GM20431 (cell line): ENCODE results near the gene IL3RA.
"Not testable (repeated sequence)": the region's sequence is repeated elsewhere in the genome, so short reads cannot be mapped to it uniquely, and the experiment has no call there.

ENCODE experiments used
- in situ Hi-C: fragments of 300-500 bp; cut with MseI, MboI; formaldehyde crosslinking; loops from one replicate; pipeline ENCODE4 v1.15.0; 2020; ENCODE audit warnings: low sequenced_read_pairs; ENCODE audit not compliant: unreplicated experiment

Gene IL3RA

GRCh38 chrX:1336331-1336943 is at the start of gene IL3RA:
Gene IL3RA (plus strand): TSS chrX:1336785. CDS start chrX:1341766, 4,981 bp downstream.
- in situ Hi-C loops = no loop called here

DNA sequence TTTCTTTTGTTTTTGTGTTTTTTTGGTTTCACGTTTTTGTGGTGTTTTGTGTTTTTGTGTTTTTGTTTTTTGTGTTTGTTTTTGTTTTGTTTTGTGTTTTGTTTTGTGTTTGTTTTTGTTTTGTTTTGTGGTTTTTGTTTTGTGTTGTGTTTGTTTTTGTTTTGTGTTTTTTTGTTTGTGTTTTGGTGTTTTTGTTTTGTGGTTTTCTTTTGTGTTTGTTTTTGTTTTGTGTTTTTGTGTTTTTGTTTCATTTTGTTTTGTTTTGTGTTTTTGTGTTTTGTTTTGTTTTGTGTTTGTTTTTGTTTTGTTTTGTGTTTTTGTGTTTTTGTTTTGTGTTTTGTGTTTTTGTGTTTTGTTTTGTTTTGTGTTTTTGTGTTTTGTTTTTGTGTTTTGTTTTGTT is 47.0 kb upstream of the IL3RA start:
- in situ Hi-C loops = no loop called here

DNA sequence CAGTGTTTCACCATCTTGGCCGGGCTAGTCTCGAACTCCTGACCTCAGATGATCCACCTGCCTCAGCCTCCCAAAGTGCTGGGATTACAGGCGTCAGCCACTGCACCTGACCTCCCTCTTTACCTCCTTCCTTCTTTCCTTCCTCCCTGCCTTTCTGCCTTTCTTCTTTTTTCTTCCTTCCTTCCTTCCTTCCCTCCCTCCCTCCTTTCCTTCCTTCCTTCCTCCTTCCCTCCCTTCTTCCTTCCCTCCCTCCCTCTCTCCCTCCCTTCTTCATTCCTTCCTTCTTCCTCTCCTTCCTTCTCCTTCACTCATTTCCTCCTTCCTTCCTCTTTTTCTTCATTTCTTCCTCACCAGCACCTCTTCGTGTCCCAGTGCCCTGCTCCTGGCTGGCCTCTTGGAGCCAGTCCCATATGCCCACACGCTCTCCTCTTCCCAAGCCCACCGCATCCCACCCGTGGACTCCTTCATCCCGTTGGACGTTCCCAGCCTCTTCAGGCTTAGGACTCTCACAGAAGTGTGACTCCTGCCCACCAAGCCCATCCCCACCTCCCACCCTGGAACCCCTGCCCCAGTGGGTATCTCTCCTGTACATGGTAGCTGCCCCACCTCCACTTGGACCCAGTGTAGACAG is 45.4 kb upstream of the IL3RA start:
- in situ Hi-C loops = no loop called here

GRCh38 chrX:1292575-1293290 is 43.9 kb upstream of the IL3RA start:
- in situ Hi-C loops = no loop called here

GRCh38 chrX:1294301-1295067 is 42.1 kb upstream of the IL3RA start:
- in situ Hi-C loops = no loop called here

DNA sequence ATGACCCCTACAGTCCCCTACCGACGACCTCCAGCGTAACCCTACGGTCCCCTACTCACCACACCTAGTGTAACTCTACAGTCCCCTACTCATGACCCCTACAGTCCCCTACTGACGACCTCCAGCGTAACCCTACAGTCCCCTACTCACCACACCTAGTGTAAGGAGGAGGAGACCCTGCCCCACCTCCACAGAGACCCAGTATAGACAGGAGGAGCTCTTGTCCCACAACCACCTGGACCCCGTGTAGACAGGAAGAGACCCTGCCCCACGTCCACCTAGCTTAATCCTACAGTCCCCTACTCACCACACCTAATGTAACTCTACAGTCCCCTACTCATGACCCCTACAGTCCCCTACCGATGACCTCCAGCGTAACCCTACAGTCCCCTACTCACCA is 41.0 kb upstream of the IL3RA start:
- in situ Hi-C loops = no loop called here

- in situ Hi-C loops = not testable (repeated sequence)
Measured at GRCh38 chrX:1297591-1297990, 39.0 kb upstream of the IL3RA start.

DNA sequence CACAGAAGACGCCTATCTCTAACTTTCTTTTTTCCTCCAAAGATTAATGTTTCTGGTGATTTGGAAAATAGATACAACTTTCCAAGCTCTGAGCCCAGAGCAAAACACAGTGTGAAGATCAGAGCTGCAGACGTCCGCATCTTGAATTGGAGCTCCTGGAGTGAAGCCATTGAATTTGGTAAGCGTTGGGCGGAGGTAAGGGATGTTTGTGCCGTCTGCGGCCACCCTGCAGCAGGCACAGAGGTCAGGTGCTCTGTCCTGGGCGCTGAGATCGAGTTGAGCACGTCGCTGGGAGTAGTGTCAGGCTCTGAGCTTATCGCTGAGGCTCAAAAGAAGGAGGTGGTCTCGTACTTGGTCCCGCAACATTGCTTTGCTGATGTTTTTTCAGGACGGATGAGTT is 36.1 kb upstream of the IL3RA start:
- in situ Hi-C loops = no loop called here

- in situ Hi-C loops = no loop called here
Measured at GRCh38 chrX:1305411-1305810, 31.2 kb upstream of the IL3RA start.

DNA sequence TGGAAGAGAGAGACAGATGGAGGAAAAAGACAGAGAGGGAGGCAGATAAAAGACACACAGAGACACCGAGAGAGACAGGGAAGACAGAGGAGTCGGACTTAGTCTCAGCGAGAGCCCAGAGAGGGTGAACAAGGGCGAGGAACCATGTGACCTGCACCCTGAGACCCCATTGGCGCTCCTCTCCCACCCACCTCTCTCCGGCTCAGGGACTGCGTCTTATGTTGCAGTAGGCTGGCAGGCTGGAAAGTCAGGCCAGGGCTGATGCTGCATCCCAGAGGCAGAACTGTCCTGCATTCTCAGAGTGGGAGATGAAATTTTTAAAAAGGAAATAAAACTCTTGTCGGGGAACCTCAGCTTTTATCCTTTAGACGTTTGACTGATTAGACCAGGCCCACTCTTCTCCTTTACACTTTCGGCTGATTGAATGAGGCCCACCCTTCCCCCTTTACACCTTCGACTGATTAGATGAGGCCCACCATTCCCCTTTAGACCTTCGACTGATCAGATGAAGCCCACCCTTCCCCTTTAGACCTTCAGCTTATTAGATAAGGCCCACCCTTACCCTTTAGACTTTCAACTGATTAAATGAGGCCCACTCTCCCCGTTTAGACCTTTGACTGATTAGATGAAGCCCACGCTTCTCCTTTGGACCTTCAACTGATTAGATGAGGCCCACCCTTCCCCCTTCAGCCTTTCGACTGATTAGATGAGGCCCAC is 29.5 kb upstream of the IL3RA start:
- in situ Hi-C loops = no loop called here

DNA sequence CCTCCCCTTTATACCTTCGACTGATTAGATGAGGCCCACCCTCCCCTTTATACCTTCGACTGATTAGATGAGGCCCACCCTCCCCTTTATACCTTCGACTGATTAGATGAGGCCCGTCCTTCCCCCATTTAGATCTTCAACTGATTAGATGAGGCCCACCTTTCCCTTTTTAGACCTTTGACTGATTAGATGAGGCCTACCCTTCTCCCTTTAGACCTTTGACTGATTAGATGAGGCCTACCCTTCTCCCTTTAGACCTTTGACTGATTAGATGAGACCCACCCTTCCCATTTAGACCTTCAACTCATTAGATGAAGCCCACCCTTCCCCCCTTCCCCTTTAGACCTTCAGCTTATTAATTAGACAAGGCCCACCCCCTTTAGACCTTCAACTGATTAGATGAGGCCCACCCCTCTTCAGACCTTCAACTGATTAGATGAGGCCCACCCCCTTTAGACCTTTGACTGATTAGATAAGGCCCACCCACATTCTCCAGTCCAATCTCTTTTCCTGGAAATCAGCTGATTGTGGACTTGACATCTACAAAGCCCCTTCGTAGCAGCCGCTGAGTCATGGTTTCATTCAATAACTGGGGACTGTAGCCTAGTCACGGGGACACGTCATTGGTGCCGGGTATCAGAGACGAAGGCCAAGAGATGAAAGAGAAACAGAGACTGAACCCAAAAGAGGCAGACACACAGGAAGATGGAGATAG is 28.8 kb upstream of the IL3RA start:
- in situ Hi-C loops = no loop called here

GRCh38 chrX:1308476-1308875 is 28.1 kb upstream of the IL3RA start:
- in situ Hi-C loops = no loop called here

DNA sequence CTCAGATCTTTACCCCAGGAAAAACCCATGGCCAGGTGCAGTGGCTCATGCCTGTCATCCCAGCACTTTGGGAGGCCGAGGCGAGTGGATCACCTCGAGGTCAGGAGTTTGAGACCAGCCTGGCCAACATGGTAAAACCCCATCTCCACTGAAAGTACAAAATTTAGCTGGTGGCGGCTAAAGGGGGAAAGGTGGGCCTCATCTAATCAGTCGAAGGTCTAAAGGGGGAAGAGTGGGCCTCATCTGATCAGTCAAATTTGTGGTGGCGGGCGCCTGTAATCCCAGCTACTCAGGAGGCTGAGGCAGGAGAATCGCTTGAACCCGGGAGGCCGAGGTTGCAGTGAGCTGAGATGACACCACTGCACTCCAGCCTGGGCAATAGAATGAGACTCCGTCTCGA is 27.7 kb upstream of the IL3RA start:
- in situ Hi-C loops = not testable (repeated sequence)

- in situ Hi-C loops = no loop called here
Measured at GRCh38 chrX:1313788-1314187, 22.8 kb upstream of the IL3RA start.

DNA sequence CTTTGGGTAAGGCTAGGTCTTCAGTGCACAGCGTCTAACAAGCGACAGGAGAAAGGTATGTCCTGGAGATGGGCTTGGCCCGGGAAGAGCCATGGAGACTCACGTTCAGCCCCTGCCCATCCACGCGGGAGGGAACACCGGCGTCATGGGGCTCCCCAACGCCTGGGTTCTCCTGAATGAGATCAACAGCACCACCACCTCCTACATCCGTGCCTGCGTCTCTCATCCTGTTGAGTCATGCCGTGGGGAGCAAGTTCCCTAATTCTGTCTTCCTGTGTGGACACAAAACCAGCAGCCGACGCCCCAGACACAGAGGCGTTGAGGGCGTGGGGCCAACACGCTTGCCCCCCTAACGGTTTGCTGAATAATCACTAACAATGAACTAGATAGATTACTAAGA is 20.1 kb upstream of the IL3RA start:
- in situ Hi-C loops = no loop called here

GRCh38 chrX:1321674-1322073 is 14.9 kb upstream of the IL3RA start:
- in situ Hi-C loops = no loop called here

DNA sequence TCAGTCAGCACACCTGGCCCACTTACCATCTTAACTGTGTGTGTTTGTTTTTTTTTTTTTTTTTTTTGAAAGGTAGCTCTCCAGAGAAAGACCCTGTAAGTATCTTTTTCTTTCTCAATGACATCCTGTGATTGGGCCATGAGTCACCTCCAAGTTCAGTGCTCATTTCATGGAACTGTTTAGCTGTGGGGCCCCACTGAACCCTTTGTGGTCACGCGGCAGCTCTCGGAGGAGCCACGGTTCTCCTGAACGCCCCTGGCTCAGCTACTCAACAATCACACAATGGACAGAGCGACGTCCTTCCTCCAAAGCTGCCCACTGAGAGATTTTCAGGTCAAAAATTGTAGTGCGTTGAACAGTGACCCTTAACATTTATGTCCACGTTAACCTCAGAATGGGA is 14.2 kb upstream of the IL3RA start:
- in situ Hi-C loops = no loop called here

DNA sequence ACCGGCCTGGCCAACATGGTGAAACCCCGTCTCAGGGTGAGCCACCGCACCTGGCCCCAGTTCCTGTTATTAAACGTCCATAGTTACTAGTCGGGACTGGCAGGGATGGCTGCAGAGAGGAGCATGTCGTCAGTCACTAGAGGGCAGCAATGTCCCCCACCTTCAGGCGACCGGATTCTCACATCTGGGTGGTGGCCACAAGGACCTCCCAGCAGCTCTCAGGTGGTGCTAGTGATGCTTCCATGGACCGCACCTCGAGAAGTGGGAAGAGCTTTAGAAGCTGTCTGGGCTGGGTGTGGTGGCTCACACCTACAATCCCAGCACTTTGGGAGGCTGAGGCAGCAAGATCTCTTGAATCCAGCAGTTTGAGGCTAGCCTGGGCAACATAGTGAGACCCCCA is 13.3 kb upstream of the IL3RA start:
- in situ Hi-C loops = no loop called here

DNA sequence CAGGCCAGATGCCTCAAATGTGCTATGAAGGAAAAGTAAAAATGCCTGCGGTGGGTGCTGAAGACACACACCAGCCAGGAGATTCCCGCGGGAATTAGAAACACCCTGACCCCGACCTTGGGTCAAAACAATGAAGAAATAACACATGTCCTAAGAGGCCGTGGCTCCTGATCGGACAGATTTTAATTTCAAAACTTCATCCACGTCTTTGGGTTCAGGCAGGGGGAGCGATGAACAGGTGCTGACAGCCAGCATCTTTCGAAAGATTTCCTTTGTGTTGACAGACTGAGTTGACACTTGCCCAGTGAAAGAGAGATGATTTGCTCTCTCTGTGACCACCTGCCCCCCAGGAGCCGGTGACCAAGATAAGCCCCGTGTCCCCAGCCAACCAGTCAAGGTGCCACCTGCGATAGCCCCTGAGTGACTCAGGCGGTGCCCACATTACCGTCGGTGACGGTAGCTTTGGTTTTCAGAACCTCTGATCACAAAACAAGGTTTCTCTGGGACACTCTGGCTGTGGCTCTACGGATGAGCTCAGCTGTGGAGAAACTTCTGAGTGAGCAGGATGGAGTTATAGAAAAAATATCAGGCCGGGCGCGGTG is 11.0 kb upstream of the IL3RA start:
- in situ Hi-C loops = no loop called here
